Activated naive CD4-positive, alpha-beta T cell treated with anti-CD3 and anti-CD28 coated beads, Interleukin-2, amount 50 U/mL, for 72 hours (primary cell): Measurements from ENCODE around the gene SLC22A12. TPM values are rescaled to one million over a fixed set of nuclear protein-coding genes. Genes with fewer than 3 reads are reported as not detected.
A peak's percentile ranks its signal among the peaks of the same experiment; 100 is the strongest.
"Not testable (repeated sequence)": the region's sequence is repeated elsewhere in the genome, so short reads cannot be mapped to it uniquely, and the experiment has no call there.

ENCODE experiments used
- ATAC-seq, 2 donors: fragments of 150-1000 bp; cut with Tn5 transposase; 2 replicates each; pipeline ENCODE4 v1.10.0; 2021; ENCODE audit warnings: mild to moderate bottlenecking in 2 of 2, moderate library complexity in 2 of 2
- DNase-seq, 2 donors: peaks; one replicate each; pipeline ENCODE4 v3.0.0; 2021 to 2022; ENCODE audit warnings: low spot score in 2 of 2
- H3K27ac Mint-ChIP-seq, 2 donors: one replicate each; pipeline ENCODE4 v1.8.0; 2022; ENCODE audit warnings: mild to moderate bottlenecking in 2 of 2, mixed read lengths in 2 of 2
- H3K36me3 Mint-ChIP-seq, 2 donors: one replicate each; pipeline ENCODE4 v1.8.0; 2022; ENCODE audit warnings: mixed read lengths in 2 of 2
- H3K9me3 Mint-ChIP-seq, 2 donors: one replicate each; pipeline ENCODE4 v1.8.0; 2022; ENCODE audit warnings: mixed read lengths in 2 of 2
- total RNA-seq, 2 donors: library from RNA; stranded (reverse); gene quantifications; one replicate each; pipeline ENCODE4 v1.2.3, GENCODE V29; 2022

The SLC22A12 gene
- total RNA-seq, 2 donors from 2014 or later, result not detected

DNA sequence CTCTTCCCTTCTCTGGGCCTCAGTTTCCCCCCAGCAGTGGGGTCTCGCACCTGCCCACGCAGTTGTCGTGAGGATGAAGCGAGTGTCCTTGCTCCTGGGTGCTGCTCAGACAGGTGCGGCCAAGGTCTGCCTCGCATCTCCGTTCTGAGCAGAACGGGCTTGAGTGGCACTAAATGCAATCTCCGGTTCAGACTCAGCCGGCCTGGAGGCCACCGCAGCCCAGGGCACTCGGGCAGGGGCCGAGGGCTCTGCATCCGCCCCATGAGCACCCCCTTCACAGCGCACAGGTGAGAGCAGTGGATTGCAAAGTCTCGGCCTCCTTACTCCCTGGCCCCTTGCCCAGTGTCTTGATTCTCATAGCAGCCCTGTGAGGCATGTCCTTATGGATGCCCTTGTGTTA, 30.1 kb upstream of the SLC22A12 start:
- ATAC-seq, result no peak

DNA sequence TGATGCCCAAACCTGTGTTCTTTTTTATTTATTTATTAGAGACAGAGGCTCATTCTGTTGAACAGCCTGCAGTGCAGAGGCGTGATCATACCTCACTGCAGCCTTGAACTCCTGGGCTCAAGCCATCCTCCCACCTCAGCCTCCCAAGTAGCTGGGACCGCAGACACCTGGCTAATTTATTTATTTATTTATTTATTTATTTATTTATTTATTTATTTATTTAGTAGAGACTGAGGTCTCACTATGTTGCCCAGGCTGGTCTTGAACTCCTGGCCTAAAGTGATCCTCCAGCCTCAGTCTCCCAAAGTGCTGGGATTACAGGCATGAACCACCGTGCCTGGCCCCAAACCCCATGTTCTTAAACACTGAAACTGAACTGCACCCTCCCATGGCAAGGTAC, 29.6 kb upstream of the SLC22A12 start:
- H3K27ac Mint-ChIP-seq, DNase-seq, ATAC-seq, H3K36me3 Mint-ChIP-seq, H3K9me3 Mint-ChIP-seq: not testable (repeated sequence)

More for the DNA sequence above, 30.1 kb upstream of the SLC22A12 start:
- no peaks in the 10 kb centered on the region for H3K36me3 Mint-ChIP-seq
- DNase-seq, result no peak
- H3K27ac Mint-ChIP-seq, result no peak overlapping the region
- no peaks in the 10 kb centered on the region for H3K9me3 Mint-ChIP-seq

DNA sequence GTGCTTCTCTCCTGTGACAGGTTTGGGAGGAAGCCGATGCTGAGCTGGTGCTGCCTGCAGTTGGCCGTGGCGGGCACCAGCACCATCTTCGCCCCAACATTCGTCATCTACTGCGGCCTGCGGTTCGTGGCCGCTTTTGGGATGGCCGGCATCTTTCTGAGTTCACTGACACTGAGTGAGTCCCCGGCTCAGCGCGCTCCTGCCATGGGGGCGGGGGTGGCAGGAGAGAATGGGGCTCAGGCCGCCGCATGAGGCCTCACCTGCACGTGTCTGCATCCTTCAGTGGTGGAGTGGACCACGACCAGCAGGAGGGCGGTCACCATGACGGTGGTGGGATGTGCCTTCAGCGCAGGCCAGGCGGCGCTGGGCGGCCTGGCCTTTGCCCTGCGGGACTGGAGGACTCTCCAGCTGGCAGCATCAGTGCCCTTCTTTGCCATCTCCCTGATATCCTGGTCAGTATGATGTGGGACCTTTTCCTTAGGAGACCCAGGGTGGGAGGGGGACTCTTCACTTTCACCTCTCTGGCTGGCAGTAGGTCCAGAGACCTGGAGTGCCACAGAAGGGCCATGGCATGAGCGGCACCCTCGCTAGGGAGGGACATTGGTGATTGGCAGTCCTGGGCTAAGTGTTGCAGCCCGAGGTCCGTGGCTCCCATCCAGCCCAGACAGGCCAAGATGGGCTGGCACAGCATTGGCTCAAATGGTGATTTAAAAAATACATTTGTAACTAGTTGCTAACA, 28.9 kb upstream of the SLC22A12 start:
- ATAC-seq, result no peak
- Mint-ChIP-seq H3K9me3 (no peaks in the 10 kb centered on the region), H3K36me3 (no peaks in the 10 kb centered on the region), H3K27ac (no peak overlapping the region)
- no peak for DNase-seq

DNA sequence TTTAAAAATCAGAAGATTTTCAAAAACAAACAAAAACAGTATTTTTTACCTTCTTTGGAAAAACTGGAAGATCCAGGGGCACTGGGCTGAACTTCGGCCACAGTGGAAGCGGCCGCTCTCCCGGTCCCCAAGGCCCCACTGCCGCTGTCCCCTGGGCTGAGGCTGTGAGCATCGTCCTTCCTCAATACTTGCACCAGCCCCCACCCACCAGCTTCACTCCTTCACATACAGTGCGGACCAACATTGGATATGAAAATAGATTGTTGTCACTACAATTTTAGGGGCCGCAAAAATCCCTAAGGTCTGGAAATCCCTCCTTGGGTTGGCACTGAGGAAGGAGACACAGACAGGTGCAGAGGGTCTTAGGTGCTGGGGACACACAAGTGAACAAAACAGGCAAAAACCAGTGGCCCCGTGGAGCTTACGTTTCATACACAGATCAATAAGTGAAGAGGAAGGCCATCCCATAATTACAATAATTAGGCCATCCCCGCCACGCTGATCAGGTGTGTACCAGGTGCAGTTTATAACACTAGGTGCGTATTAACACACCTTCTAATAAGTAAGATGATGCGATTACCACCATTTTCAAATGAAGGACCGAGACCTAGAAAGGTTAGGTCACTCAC, 28.2 kb upstream of the SLC22A12 start:
- H3K9me3 Mint-ChIP-seq, result no peaks in the 10 kb centered on the region
- no peak for ATAC-seq
- H3K27ac Mint-ChIP-seq, result no peak overlapping the region
- no peak for DNase-seq
- H3K36me3 Mint-ChIP-seq, result no peaks in the 10 kb centered on the region

DNA sequence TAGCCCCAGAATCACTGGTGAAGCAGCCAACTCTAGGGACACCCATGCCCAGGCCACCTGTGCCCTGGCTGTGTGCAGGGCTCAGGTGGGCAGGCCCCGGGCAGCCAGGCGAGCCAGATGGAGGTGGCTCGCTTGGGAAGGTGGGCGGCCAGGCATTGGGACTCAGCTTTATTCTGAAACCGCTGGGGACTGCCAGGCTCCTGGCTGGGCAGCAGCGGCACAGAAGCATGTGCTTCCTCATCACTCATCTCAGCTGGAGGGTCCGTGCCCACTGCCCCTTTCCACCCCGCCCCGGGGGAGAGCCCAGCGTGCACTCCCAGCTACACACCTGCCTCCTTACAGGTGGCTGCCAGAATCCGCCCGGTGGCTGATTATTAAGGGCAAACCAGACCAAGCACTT, 27.1 kb upstream of the SLC22A12 start:
- H3K27ac Mint-ChIP-seq, result no peak overlapping the region
- H3K9me3 Mint-ChIP-seq, result no peaks in the 10 kb centered on the region
- no peaks in the 10 kb centered on the region for H3K36me3 Mint-ChIP-seq
- ATAC-seq (no peak), DNase-seq (no peak)

DNA sequence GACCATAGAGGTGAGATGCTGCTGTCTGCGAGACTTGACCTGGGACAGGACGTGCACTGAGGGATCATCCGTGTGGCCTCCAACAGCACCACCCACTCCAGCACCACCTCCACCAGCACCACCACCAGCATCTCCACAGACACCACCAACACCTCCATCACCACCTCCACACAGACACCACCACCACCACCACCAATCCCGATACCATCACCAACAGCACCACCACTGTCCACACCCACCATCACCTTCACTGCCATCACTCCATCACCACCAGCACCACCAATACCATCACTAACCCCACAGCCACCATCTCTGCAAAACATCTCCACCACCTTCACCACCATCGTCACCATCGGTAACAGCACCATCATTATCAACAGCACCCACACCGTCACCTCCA, 26.6 kb upstream of the SLC22A12 start:
- H3K9me3 Mint-ChIP-seq, result no peaks in the 10 kb centered on the region
- H3K36me3 Mint-ChIP-seq, result no peaks in the 10 kb centered on the region
- no peak for ATAC-seq
- no peak overlapping the region for H3K27ac Mint-ChIP-seq
- no peak for DNase-seq

DNA sequence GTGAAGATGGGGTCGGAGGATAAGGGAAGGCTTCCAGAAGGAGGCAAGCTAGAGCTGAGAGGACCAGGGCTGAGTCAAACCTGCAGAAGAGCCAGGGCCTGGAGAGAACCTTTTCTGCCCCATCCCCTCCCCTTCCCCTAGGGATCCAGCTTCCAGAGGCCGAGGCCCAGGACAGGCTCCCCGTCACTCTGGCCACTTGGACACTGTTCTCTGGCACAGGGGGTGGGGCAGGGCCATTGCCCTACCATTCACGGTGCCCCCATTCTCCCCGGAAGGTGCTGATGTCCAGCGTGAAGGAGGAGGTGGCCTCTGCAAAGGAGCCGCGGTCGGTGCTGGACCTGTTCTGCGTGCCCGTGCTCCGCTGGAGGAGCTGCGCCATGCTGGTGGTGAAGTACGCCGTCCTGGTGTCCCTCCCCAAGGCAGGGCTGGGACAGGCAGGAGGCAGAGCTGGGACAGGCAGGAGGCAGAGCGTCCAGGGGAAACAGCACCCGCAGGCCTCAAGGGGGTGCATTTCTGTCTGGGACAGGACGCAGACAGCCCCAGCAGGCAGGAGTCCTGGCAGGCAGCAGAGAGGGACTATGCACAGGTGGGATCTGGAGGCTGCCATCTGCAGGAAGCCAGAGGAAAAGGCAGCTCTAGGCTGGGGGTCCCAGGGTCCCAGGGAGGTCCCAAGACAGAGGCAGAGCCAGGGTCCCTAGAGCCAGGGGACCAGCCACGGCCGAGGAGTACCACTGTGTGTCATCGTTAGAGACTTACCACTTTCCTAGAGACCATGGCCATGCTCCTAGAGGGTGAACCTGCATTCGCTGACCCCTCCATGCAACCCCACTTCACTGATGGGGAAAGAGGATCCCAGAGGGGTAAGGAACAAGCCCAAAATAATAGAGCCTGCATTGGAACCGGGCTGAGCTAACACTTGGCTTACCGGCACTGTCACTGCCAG, 25.8 kb upstream of the SLC22A12 start:
- Mint-ChIP-seq H3K9me3 (no peaks in the 10 kb centered on the region), H3K27ac (no peak overlapping the region), H3K36me3 (no peaks in the 10 kb centered on the region)
- ATAC-seq (no peak), DNase-seq (no peak)

DNA sequence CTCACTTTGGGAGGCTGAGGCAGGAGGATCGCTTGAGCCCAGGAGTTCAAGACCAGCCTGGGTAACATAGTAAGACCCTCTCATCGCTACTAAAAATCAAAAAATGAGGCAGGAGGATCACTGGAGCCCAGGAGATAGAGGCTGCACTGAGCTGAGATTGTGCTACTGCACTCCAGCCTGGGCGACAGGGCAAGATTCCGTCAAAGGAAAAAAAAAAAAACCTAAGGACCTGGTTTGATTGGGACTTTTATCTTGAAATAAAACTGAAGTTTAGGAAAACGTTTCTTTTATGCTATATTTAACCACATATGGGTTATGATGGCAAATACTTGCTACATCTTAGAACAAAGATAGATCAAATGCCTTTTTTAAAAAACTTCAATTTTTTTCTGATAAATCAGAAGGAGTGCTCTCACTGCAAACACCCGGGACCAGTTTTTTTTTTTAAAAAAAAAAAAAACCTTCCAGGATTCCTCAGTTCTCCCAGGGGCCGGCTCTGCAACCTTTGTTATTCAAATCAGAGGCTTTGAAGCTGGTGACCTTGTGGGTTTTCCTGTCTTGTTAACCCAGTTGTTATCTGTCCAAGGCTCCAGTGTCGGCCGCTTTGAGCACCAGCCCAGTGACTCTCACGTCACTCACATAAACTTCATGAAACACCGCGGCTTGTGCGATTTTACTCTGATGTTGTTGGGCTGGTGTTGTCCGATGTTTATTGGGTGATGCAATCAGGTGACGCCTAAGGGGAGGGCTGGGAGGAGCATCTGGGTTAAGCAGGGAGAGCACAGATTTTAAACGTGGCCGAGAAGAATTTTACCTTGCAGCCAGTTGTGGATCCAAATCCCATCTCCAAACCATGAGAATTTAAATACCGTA, 24.7 kb upstream of the SLC22A12 start:
- Mint-ChIP-seq H3K9me3 (no peaks in the 10 kb centered on the region), H3K36me3 (no peaks in the 10 kb centered on the region), H3K27ac (peak overlapping the region; percentile 8 to 84)
- ATAC-seq, result peak in 1 of 2 donors; percentile 93
- DNase-seq, result peak in 1 of 2 donors; percentile 12

DNA sequence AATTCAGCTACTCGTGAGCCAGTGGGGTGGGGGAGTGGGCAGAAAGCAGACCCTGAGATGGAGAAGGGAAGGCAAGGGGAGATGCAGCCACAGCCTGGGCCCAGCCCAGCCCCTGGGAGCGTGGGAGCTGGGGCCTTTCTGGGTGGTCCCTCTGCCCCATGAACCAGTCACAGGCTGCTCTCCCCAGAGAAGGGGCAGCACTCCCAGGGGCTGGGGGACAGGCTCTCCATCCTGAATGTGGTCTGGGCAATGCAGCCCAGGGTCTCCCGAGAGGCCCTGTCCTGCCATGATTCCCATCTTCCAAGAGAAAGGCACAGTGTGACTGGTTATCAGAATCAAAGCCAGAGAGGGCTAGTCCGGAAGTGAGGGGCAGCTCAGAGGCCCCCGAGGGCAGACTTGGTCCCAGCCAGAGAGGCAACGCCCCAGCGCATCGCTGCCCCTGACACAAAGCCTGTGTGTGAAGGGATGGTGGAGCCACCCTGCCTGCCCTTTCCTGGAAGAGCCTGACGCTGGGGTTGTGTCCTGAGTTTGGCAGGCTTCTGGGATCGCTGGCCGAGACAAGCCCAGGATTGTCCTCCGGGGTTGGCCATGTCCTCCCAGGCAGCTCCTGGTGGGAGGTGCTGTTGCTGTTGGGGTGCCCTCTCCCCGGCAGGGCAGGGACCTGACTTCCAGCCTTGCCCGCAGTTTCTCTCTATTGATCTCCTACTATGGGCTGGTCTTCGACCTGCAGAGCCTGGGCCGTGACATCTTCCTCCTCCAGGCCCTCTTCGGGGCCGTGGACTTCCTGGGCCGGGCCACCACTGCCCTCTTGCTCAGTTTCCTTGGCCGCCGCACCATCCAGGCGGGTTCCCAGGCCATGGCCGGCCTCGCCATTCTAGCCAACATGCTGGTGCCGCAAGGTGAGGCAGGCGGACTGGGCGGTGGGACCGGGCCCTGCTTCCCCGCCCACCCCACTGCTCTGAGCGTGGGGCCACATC, 23.8 kb upstream of the SLC22A12 start:
- Mint-ChIP-seq H3K36me3 (no peaks in the 10 kb centered on the region), H3K27ac (peak overlapping the region; percentile 8 to 84), H3K9me3 (no peaks in the 10 kb centered on the region)
- peak in 1 of 2 donors; percentile 31 for ATAC-seq
- no peak for DNase-seq

DNA sequence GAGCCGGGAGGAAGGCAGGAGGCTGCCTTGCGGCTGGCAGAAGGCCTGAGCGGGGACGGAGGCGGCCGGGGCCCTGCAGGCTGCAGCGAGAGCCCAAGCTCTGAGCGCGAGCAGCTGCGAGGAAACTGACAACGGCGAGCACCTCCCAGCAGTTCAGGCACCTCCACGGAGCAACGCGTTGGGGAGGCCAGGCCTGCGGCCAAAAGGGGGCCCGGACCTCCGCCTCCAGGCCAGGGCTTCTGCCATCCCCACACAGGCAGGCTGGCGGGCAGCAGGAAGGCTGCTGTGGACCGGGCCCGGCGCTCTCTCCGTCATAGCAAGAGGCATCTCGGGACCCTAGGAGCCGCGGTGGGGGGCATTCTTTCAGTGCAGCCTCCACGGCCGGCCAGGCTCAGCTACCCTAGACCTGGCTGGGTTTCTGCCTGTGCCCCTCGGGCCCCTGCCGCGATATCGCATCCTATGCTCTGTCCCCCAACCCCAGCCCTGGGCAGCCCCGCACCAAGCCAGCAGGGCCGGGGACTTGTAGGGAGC, 22.9 kb upstream of the SLC22A12 start:
- DNase-seq (no peak), ATAC-seq (no peak)
- no peak overlapping the region for H3K27ac Mint-ChIP-seq
- no peaks in the 10 kb centered on the region for H3K36me3 Mint-ChIP-seq
- no peaks in the 10 kb centered on the region for H3K9me3 Mint-ChIP-seq

DNA sequence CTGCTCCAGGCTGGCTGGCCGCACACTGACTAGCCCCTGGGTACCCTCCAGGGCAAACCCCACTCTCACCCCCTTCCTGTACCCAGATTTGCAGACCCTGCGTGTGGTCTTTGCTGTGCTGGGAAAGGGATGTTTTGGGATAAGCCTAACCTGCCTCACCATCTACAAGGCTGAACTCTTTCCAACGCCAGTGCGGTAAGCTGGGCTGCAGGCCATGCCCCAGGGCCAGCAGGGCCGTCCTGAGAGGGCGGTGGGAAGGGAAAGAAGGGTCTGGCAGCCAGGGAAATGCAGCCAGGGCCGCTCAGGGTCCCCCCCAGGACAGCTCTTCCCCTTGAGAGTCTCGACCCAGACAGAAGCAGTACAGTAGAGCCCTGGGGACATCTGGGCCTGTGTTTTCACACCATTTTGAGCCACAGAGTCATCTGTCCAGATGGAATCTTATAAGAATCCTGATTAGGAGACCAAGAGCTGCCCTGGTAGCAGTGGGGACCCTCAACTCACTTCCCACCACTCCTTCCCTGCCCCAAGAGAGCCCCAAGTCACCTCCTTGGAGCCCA, 22.4 kb upstream of the SLC22A12 start:
- ATAC-seq, result no peak
- no peak overlapping the region for H3K27ac Mint-ChIP-seq
- DNase-seq, result no peak
- H3K36me3 Mint-ChIP-seq, result no peaks in the 10 kb centered on the region
- H3K9me3 Mint-ChIP-seq, result no peaks in the 10 kb centered on the region

DNA sequence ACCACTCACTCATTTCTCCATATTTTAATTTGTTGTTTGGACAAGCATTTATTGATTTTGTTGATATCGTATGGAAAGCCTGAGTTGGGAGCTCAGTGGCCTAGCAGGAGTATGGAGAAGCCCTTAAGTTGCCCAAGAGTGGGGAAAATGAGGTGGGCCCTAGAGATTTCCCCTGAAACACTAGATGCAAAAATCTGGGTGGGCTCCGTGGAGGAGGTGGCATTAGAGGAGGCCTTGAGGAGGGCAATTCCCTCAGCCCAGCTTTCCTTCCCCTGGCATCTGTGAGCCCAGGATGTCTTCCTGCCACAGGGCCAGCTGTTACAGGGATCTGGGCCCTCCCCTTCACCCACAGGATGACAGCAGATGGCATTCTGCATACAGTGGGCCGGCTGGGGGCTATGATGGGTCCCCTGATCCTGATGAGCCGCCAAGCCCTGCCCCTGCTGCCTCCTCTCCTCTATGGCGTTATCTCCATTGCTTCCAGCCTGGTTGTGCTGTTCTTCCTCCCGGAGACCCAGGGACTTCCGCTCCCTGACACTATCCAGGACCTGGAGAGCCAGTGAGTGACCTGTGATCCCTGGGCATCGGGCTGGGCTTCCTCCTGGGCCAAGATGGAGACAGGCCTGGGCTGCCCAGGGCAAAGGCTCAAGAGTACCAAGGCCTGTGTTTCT, 21.6 kb upstream of the SLC22A12 start:
- ATAC-seq (no peak), DNase-seq (no peak)
- Mint-ChIP-seq H3K36me3 (no peaks in the 10 kb centered on the region), H3K27ac (no peak overlapping the region), H3K9me3 (no peaks in the 10 kb centered on the region)

DNA sequence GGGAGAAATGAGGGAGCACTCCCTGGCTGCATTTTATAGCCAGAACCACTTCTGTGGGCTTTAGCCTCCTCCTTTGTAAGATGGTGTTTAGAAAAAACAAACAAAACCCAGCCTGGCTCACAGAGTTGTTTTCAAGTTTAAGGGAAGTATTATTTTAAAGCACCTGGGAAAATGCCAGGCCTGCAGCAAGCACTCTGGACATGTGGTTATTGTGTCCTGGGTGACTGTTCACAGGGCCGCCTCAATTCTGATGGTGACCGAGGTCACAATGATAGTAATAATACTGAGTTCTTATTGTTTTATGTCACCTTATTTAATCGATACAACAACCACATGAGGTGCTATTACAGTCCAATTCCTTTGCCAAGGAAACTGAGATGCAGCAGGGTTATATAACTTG, 20.7 kb upstream of the SLC22A12 start:
- DNase-seq (no peak), ATAC-seq (no peak)
- Mint-ChIP-seq H3K27ac (no peak overlapping the region), H3K9me3 (no peaks in the 10 kb centered on the region), H3K36me3 (no peaks in the 10 kb centered on the region)

DNA sequence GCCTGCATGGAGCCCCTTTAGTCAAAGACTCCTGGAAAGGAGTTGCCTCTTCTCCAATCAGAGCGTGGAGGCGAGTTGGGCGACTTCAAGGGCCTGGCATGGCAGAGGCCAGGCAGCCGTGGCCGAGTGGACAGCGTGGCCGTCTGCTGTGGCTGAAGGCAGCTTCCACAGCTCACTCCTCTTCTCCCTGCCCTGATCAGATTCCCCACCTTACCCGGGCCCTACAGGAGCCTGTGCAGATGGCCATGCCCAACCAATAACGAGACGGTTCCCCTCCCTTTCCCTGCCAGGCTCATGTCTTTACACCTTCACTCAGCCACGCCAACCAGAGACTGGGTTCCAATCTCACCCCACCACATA, 20.0 kb upstream of the SLC22A12 start:
- no peak overlapping the region for H3K27ac Mint-ChIP-seq
- ATAC-seq (no peak), DNase-seq (no peak)
- no peaks in the 10 kb centered on the region for H3K9me3 Mint-ChIP-seq
- no peaks in the 10 kb centered on the region for H3K36me3 Mint-ChIP-seq
